HepG2 (cell line): Measurements from ENCODE around the gene CHN2. TPM values are rescaled to one million over a fixed set of nuclear protein-coding genes. Genes with fewer than 3 reads are reported as not detected.

Source experiments
- BRCA1 ChIP-seq: sonication (generic); formaldehyde crosslinking; IDR thresholded peaks from 2 replicates; pipeline ENCODE4 v1.4.0; 2020; ENCODE audit warnings: missing genetic modification reagents
- HMG20A ChIP-seq: IDR thresholded peaks from 2 replicates; pipeline ENCODE4 v1.6.1; 2016; ENCODE audit warnings: borderline replicate concordance
- IKZF5 ChIP-seq: IDR thresholded peaks from 2 replicates; pipeline ENCODE4 v1.6.1; 2018; ENCODE audit warnings: missing genetic modification reagents, mild to moderate bottlenecking, missing compliant biosample characterization
- KLF13 ChIP-seq: sonication (generic); formaldehyde crosslinking; IDR thresholded peaks from 2 replicates; pipeline ENCODE4 v1.4.0; 2020; ENCODE audit warnings: mild to moderate bottlenecking, missing genetic modification reagents
- POLR2AphosphoS2 ChIP-seq: IDR thresholded peaks from 2 replicates; pipeline ENCODE4 v1.6.1; 2011; ENCODE audit warnings: low read depth, low read length, improper control_type of control experiment
- RXRB ChIP-seq: IDR thresholded peaks from 2 replicates; pipeline ENCODE4 v1.6.1; 2016; ENCODE audit warnings: borderline replicate concordance, missing genetic modification reagents, missing compliant biosample characterization
- SAP130 ChIP-seq: IDR thresholded peaks from 2 replicates; pipeline ENCODE4 v1.6.1; 2016; ENCODE audit warnings: low read depth
- SRY ChIP-seq: sonication (generic); formaldehyde crosslinking; IDR thresholded peaks from 2 replicates; pipeline ENCODE4 v1.8.0; 2022; ENCODE audit warnings: mild to moderate bottlenecking, missing genetic modification reagents
- SUZ12 ChIP-seq: fragments of 150-350 bp; IDR thresholded peaks from 2 replicates; pipeline ENCODE4 v1.6.1; 2014; ENCODE audit warnings: low read depth, low read length
- TBP ChIP-seq: sonication (generic); formaldehyde crosslinking; IDR thresholded peaks from 2 replicates; pipeline ENCODE4 v1.5.0; 2020; ENCODE audit warnings: missing genetic modification reagents
- TBX3 ChIP-seq: fragments of 450-650 bp; IDR thresholded peaks from 2 replicates; pipeline ENCODE4 v1.6.1; 2017; ENCODE audit warnings: antibody characterized with exemption, mild to moderate bottlenecking, inconsistent platforms, borderline replicate concordance
- TSC22D2 ChIP-seq: sonication (generic); formaldehyde crosslinking; IDR thresholded peaks from 2 replicates; pipeline ENCODE4 v1.5.1; 2020; ENCODE audit warnings: missing genetic modification reagents, mild to moderate bottlenecking, borderline replicate concordance
- YY1 ChIP-seq: IDR thresholded peaks from 2 replicates; pipeline ENCODE4 v1.6.1; 2011; ENCODE audit warnings: low read length, low read depth, moderate library complexity, mild to moderate bottlenecking; ENCODE audit not compliant: insufficient read depth, insufficient replicate concordance
- ZBTB14 ChIP-seq: sonication (generic); formaldehyde crosslinking; IDR thresholded peaks from 2 replicates; pipeline ENCODE4 v1.4.0; 2020; ENCODE audit warnings: missing genetic modification reagents
- ZC3H13 ChIP-seq: sonication (generic); formaldehyde crosslinking; IDR thresholded peaks from 2 replicates; pipeline ENCODE4 v1.8.1; 2023; ENCODE audit warnings: mild to moderate bottlenecking, missing genetic modification reagents, moderate library complexity
- ZFP37 ChIP-seq: sonication (generic); formaldehyde crosslinking; IDR thresholded peaks from 2 replicates; pipeline ENCODE4 v1.4.0; 2020; ENCODE audit warnings: missing genetic modification reagents, borderline replicate concordance
- ZFP90 ChIP-seq: sonication (generic); formaldehyde crosslinking; IDR thresholded peaks from 2 replicates; pipeline ENCODE4 v1.8.0; 2022; ENCODE audit warnings: missing genetic modification reagents, mild to moderate bottlenecking, inconsistent platforms, borderline replicate concordance
- ZFYVE20 ChIP-seq: sonication (generic); formaldehyde crosslinking; IDR thresholded peaks from 2 replicates; pipeline ENCODE4 v1.8.0; 2023; ENCODE audit warnings: low read depth, mild to moderate bottlenecking, moderate library complexity, missing genetic modification reagents, borderline replicate concordance
- ZNF24 ChIP-seq: fragments of 450-650 bp; IDR thresholded peaks from 2 replicates; pipeline ENCODE4 v1.6.1; 2017; ENCODE audit warnings: antibody characterized with exemption, mild to moderate bottlenecking
- ZNF3 ChIP-seq: IDR thresholded peaks from 2 replicates; pipeline ENCODE4 v1.7.0; 2017; ENCODE audit warnings: inconsistent platforms
- ZNF674 ChIP-seq: sonication (generic); formaldehyde crosslinking; IDR thresholded peaks from 2 replicates; pipeline ENCODE4 v1.5.0; 2020; ENCODE audit warnings: low read depth, mild to moderate bottlenecking, missing genetic modification reagents
- ZNF713 ChIP-seq: sonication (generic); formaldehyde crosslinking; IDR thresholded peaks from 2 replicates; pipeline ENCODE4 v1.4.0; 2020; ENCODE audit warnings: mild to moderate bottlenecking, missing genetic modification reagents
- polyA plus RNA-seq, 8 experiments: library from polyadenylated mRNA; depleted of rRNA in 3 of 8; stranded (reverse) in 7 of 8; unstranded in 1 of 8; fragments of >200 nt; fragmentation: Illumina TruSeq in 4 of 8; extraction: Trizol in 4 of 8; gene quantifications; 2 replicates each; pipeline versions ENCODE4 v1.2.1 to v1.2.3, GENCODE V29; 2011 to 2016; ENCODE audit warnings: low read depth in 4 of 8, missing spikeins in 1 of 8, mixed read lengths in 1 of 8; ENCODE audit not compliant: insufficient read depth in 1 of 8
- total RNA-seq, 5 experiments: library from RNA; depleted of rRNA; stranded (reverse); fragments of >200 nt; fragmentation: Illumina TruSeq; extraction: Trizol; gene quantifications; 2 replicates each; pipeline ENCODE4 v1.2.3, GENCODE V29; 2016; ENCODE audit warnings: low read depth in 1 of 5
- TF ChIP-seq, protein P1 (sequence below): sonication (generic); formaldehyde crosslinking; IDR thresholded peaks from 2 replicates; pipeline ENCODE4 v1.9.0; 2022; ENCODE audit warnings: missing genetic modification reagents, mild to moderate bottlenecking, borderline replicate concordance
- TF ChIP-seq, protein P2 (sequence below): sonication (generic); formaldehyde crosslinking; IDR thresholded peaks from 2 replicates; pipeline ENCODE4 v1.4.0; 2020; ENCODE audit warnings: missing genetic modification reagents

CHN2 gene
- total and polyA plus RNA-seq, 2 of the 13 experiments (the other 11 are each of a cell fraction or from before 2014, with no cell fraction given) = 23.5 to 30.5 TPM

DNA sequence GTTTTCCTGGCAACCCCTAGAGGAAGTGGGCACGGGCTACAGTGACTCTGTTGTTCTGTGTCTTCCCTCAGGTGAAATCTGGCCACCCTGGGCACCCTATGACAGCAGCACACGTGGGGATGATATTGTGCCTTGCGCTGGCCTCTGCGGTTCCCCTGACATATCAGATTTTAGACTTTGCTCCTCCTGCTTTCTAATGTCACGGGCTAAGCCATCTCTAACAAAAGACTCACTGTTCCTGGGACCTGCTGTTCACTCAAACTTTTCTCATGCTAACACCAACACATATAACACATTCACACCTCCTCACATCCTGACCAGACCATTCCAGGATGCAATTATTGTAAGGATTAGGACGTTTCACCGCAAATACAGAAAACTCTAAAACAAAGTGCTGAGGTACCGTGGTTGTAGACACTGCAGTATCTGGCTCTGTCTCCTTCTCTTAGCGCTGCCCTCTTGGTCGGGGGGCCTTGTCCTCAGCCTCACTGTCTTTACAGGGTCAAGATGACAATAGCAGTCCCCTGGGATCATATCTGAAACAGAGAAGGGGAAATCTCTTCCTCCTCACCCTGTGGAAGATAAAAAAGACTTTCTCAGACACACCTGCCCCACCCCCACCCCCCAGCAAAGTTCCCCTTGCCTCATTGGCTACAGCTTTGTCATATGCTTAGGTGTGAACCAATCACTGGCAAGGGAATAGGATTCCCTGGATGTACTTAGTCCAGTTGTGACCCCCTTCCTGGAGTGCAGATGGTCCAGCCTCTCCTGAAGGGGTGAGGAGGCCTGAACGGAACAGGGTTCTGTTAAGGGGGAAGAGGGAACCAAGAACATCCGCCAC, 14.1 kb downstream of the CHN2 start (continued):
- TF ChIP-seq, protein P1, sequence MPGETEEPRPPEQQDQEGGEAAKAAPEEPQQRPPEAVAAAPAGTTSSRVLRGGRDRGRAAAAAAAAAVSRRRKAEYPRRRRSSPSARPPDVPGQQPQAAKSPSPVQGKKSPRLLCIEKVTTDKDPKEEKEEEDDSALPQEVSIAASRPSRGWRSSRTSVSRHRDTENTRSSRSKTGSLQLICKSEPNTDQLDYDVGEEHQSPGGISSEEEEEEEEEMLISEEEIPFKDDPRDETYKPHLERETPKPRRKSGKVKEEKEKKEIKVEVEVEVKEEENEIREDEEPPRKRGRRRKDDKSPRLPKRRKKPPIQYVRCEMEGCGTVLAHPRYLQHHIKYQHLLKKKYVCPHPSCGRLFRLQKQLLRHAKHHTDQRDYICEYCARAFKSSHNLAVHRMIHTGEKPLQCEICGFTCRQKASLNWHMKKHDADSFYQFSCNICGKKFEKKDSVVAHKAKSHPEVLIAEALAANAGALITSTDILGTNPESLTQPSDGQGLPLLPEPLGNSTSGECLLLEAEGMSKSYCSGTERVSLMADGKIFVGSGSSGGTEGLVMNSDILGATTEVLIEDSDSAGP (CRISPR knock-in tag) = no peak
- no peak for TF ChIP-seq ZNF674
- 0 out of 2 replicates have a peak, but pooled peaks have one; percentile 23 for TF ChIP-seq ZC3H13
- peak; percentile 77 for TF ChIP-seq RXRB (CRISPR knock-in tag)
- no peak for TF ChIP-seq ZNF24
- TF ChIP-seq SRY = no peak
- no peak for TF ChIP-seq TSC22D2
- no peak for TF ChIP-seq KLF13
- TF ChIP-seq, protein P2, sequence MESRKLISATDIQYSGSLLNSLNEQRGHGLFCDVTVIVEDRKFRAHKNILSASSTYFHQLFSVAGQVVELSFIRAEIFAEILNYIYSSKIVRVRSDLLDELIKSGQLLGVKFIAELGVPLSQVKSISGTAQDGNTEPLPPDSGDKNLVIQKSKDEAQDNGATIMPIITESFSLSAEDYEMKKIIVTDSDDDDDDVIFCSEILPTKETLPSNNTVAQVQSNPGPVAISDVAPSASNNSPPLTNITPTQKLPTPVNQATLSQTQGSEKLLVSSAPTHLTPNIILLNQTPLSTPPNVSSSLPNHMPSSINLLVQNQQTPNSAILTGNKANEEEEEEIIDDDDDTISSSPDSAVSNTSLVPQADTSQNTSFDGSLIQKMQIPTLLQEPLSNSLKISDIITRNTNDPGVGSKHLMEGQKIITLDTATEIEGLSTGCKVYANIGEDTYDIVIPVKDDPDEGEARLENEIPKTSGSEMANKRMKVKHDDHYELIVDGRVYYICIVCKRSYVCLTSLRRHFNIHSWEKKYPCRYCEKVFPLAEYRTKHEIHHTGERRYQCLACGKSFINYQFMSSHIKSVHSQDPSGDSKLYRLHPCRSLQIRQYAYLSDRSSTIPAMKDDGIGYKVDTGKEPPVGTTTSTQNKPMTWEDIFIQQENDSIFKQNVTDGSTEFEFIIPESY (CRISPR knock-in tag) = no peak
- TF ChIP-seq ZNF713 (CRISPR knock-in tag) = no peak
- TF ChIP-seq IKZF5 (CRISPR knock-in tag) = peak; percentile 79
- no peak for TF ChIP-seq ZFYVE20 (CRISPR knock-in tag)
- no peak for TF ChIP-seq ZBTB14 (CRISPR knock-in tag)
- no peak for TF ChIP-seq ZFP37 (CRISPR knock-in tag)
- TF ChIP-seq ZFP90 = no peak
- peak; percentile 97 for TF ChIP-seq TBX3
- TF ChIP-seq POLR2AphosphoS2 = no peak
- TF ChIP-seq BRCA1 = no peak
- TF ChIP-seq SAP130 (CRISPR knock-in tag) = peak; percentile 100
- TF ChIP-seq HMG20A (CRISPR knock-in tag) = peak; percentile 84
- TF ChIP-seq SUZ12 = no peak
- no peak for TF ChIP-seq YY1
- TF ChIP-seq TBP (CRISPR knock-in tag) = no peak
- TF ChIP-seq ZNF3 (CRISPR knock-in tag) = no peak
